ENCODE measurements around the gene DMD. TPM values are rescaled to one million over a fixed set of nuclear protein-coding genes. Genes with fewer than 3 reads are reported as not detected.

The DMD gene
- polyA plus RNA-seq, 3 donors, result 0.23 TPM; not detected in 2

GRCh38 chrX:33178218-33178617 is 33.1 kb downstream of the DMD start:
- Mint-ChIP-seq H3K4me3 (no peak overlapping the region), H3K4me1 (no peaks in the 10 kb centered on the region), H3K27ac (no peak overlapping the region), H3K27me3 (ENCODE audit: low read depth in 3 of 3) (peaks cover 0 to 1% (median 0%) of the 10 kb centered on the region in 3 donors), H3K36me3 (no peaks in the 10 kb centered on the region), H3K9me3 (peaks cover 0 to 4% (median 2%) of the 10 kb centered on the region in 7 donors)
- no peaks in the 10 kb centered on the region for H3K79me2 ChIP-seq (ENCODE audit: insufficient read depth, low read length)
- intact Hi-C loops (cut with micrococcal nuclease), result no loop called here
- no peak overlapping the region for H3K4me2 ChIP-seq (replicated peaks; ENCODE audit: extremely low read depth, low read length, poor library complexity, severe bottlenecking)
- no peaks in the 10 kb centered on the region for H3K27me3 ChIP-seq (ENCODE audit: control insufficient read depth in 2 of 2, insufficient read depth in 2 of 2, low read length in 2 of 2)
- 96% methylated on average over 3 of the region's 4 CpGs for WGBS (ENCODE audit: insufficient coverage)
- H4K20me1 ChIP-seq (ENCODE audit: insufficient read depth, low read length), result no peaks in the 10 kb centered on the region
- TF ChIP-seq CTCF (IDR thresholded peaks at IDR 0.05), result no peak
- H2AFZ ChIP-seq (ENCODE audit: insufficient read depth, low read depth, low read length, poor library complexity, severe bottlenecking), result no peak overlapping the region
- no peak for DNase-seq
- no peak overlapping the region for H3K27ac ChIP-seq (ENCODE audit: low read depth in 1 of 2, low read length in 2 of 2)
- no peaks in the 10 kb centered on the region for H3K9me3 ChIP-seq (replicated peaks in 1 of 2; ENCODE audit: control insufficient read depth in 1 of 2, insufficient read depth in 1 of 2, low read length in 2 of 2)
- H3K9ac ChIP-seq (ENCODE audit: insufficient read depth, low read length, poor library complexity, severe bottlenecking), result no peak overlapping the region
- no peak overlapping the region for H3K4me3 ChIP-seq (replicated peaks in 1 of 3; ENCODE audit: low read depth in 2 of 3, low read length in 3 of 3)
- H3K4me1 ChIP-seq (ENCODE audit: control insufficient read depth in 1 of 2, insufficient read depth in 2 of 2, low read length in 2 of 2), result no peaks in the 10 kb centered on the region
- H3K36me3 ChIP-seq (replicated peaks in 1 of 2; ENCODE audit: control insufficient read depth in 1 of 2, insufficient read depth in 2 of 2, low read length in 2 of 2), result no peaks in the 10 kb centered on the region

- no peaks in the 10 kb centered on the region for H3K27me3 ChIP-seq (ENCODE audit: control insufficient read depth in 2 of 2, insufficient read depth in 2 of 2, low read length in 2 of 2)
- WGBS (ENCODE audit: insufficient coverage), result no CpG with 5 or more reads among the region's 1 CpG
These were observed 36.1 kb downstream of the DMD start for GRCh38 chrX:33175201-33175600.

More at GRCh38 chrX:33175201-33175600, 36.1 kb downstream of the DMD start:
- H3K9me3 Mint-ChIP-seq, result peaks cover 0 to 4% (median 0%) of the 10 kb centered on the region in 7 donors
- Histone ChIP-seq H3K79me2 (ENCODE audit: insufficient read depth, low read length) (no peaks in the 10 kb centered on the region), H2AFZ (ENCODE audit: insufficient read depth, low read depth, low read length, poor library complexity, severe bottlenecking) (no peak overlapping the region), H3K36me3 (replicated peaks in 1 of 2; ENCODE audit: control insufficient read depth in 1 of 2, insufficient read depth in 2 of 2, low read length in 2 of 2) (no peaks in the 10 kb centered on the region), H3K27ac (ENCODE audit: low read depth in 1 of 2, low read length in 2 of 2) (no peak overlapping the region), H4K20me1 (ENCODE audit: insufficient read depth, low read length) (no peaks in the 10 kb centered on the region), H3K4me2 (replicated peaks; ENCODE audit: extremely low read depth, low read length, poor library complexity, severe bottlenecking) (no peak overlapping the region), H3K9me3 (replicated peaks in 1 of 2; ENCODE audit: control insufficient read depth in 1 of 2, insufficient read depth in 1 of 2, low read length in 2 of 2) (no peaks in the 10 kb centered on the region), H3K9ac (ENCODE audit: insufficient read depth, low read length, poor library complexity, severe bottlenecking) (no peak overlapping the region), H3K4me1 (ENCODE audit: control insufficient read depth in 1 of 2, insufficient read depth in 2 of 2, low read length in 2 of 2) (no peaks in the 10 kb centered on the region), H3K4me3 (replicated peaks in 1 of 3; ENCODE audit: low read depth in 2 of 3, low read length in 3 of 3) (no peak overlapping the region)
- H3K4me3 Mint-ChIP-seq, result no peak overlapping the region
- H3K27ac Mint-ChIP-seq, result no peak overlapping the region
- no peaks in the 10 kb centered on the region for H3K4me1 Mint-ChIP-seq
- intact Hi-C loops (cut with micrococcal nuclease), result no loop called here
- no peaks in the 10 kb centered on the region for H3K27me3 Mint-ChIP-seq (ENCODE audit: low read depth in 3 of 3)
- no peak for TF ChIP-seq CTCF (IDR thresholded peaks at IDR 0.05)
- no peak for DNase-seq
- no peaks in the 10 kb centered on the region for H3K36me3 Mint-ChIP-seq

Data from CD14-positive monocyte (primary cell).